Panc1 (cell line): Measurements from ENCODE around the gene UBASH3B. TPM values are rescaled to one million over a fixed set of nuclear protein-coding genes. Genes with fewer than 3 reads are reported as not detected.

ENCODE experiments used
- ATAC-seq: fragments of 200-7000 bp; cut with Tn5 transposase; 2 replicates; pipeline ENCODE4 v1.9.1; 2020; ENCODE audit warnings: mild to moderate bottlenecking, moderate library complexity
- BruUV-seq: library from RNA; stranded (reverse); fragments of 400-500 nt; replicated peaks from 2 replicates; lab custom pipeline; 2021; lab: Mats Ljungman, UMichigan
- CTCF ChIA-PET: fragments of 300-600 bp; sonication (Branson Sonifier 250); formaldehyde crosslinking; loops from one replicate; lab custom pipeline; 2022; ENCODE audit warnings: antibody characterized with exemption; lab: Charles Lee
- POLR2A ChIA-PET: fragments of 300-600 bp; sonication (Branson Sonifier 250); formaldehyde crosslinking; loops from one replicate; lab custom pipeline; 2022; ENCODE audit warnings: antibody characterized with exemption; lab: Charles Lee
- DNase-seq: peaks from one replicate; pipeline ENCODE4 v3.0.0-alpha.2; 2010; ENCODE audit warnings: low read depth, low spot score
- H3K27ac ChIP-seq: 2 replicates; pipeline ENCODE4 v1.5.1; 2011; ENCODE audit warnings: mild to moderate bottlenecking, low read length, inconsistent platforms
- H3K27me3 ChIP-seq: fragments of 200-500 bp; sonication (Bioruptor generic); 2 replicates; pipeline ENCODE4 v1.6.0; 2014; ENCODE audit warnings: low read length, inconsistent platforms; ENCODE audit not compliant: control insufficient read depth, insufficient read depth
- H3K36me3 ChIP-seq: fragments of 200-500 bp; sonication (Bioruptor generic); 2 replicates; pipeline ENCODE4 v1.5.1; 2014; ENCODE audit warnings: inconsistent platforms, mild to moderate bottlenecking, low read length, moderate library complexity; ENCODE audit not compliant: control insufficient read depth, insufficient read depth
- H3K4me1 ChIP-seq: 2 replicates; pipeline ENCODE4 v1.5.1; 2011; ENCODE audit warnings: inconsistent platforms, mild to moderate bottlenecking, low read length, moderate library complexity; ENCODE audit not compliant: control insufficient read depth, insufficient read depth
- H3K4me3 ChIP-seq, 2 experiments: 2 replicates each; pipeline ENCODE4 v1.5.1; 2011 to 2012; ENCODE audit warnings: low read depth in 2 of 2, low read length in 2 of 2, mild to moderate bottlenecking in 2 of 2, inconsistent platforms in 1 of 2, moderate library complexity in 1 of 2
- H3K9me3 ChIP-seq: fragments of 200-500 bp; sonication (Bioruptor generic); 2 replicates; pipeline ENCODE4 v1.5.1; 2014; ENCODE audit warnings: low read depth, mild to moderate bottlenecking, inconsistent platforms, low read length, moderate library complexity; ENCODE audit not compliant: control insufficient read depth, insufficient read depth
- CTCF ChIP-seq: fragments of 450-650 bp; IDR thresholded peaks from 2 replicates; pipeline ENCODE4 v1.5.1; 2017; ENCODE audit warnings: mild to moderate bottlenecking
- POLR2AphosphoS5 ChIP-seq: IDR thresholded peaks from 2 replicates; pipeline ENCODE4 v1.6.1; 2012; ENCODE audit warnings: mild to moderate bottlenecking, low read depth, low read length, moderate library complexity
- SIN3A ChIP-seq: IDR thresholded peaks from 2 replicates; pipeline ENCODE4 v1.6.1; 2012; ENCODE audit warnings: low read depth, mild to moderate bottlenecking, low read length, moderate library complexity, borderline replicate concordance; ENCODE audit not compliant: insufficient read depth
- TCF7L2 ChIP-seq: IDR thresholded peaks from 2 replicates; pipeline ENCODE4 v1.6.1; 2011; ENCODE audit warnings: mild to moderate bottlenecking, low read depth, low read length, inconsistent platforms
- in situ Hi-C: cut with HindIII; loops from 2 replicates; pipeline ENCODE4 v1.10.0; 2016; ENCODE audit warnings: low sequenced_read_pairs, low pct_unique_long_range_greater_than_20kb
- intact Hi-C: fragments of 100-400 bp; cut with micrococcal nuclease; formaldehyde crosslinking; loops from one replicate; pipeline ENCODE4 v1.10.0; 2022; ENCODE audit not compliant: unreplicated experiment
- total RNA-seq: library from RNA; stranded (reverse); gene quantifications from one replicate; pipeline ENCODE4 v1.2.1, GENCODE V29; 2021; ENCODE audit not compliant: unreplicated experiment
- TF ChIP-seq, protein P1 (sequence below), 2 experiments: IDR thresholded peaks; 2 replicates each; pipeline ENCODE4 v1.6.1; 2011 to 2012; ENCODE audit warnings: low read depth in 2 of 2, control low read depth in 1 of 2, low read length in 1 of 2, mild to moderate bottlenecking in 1 of 2, moderate library complexity in 1 of 2; ENCODE audit not compliant: insufficient read depth in 1 of 2

The UBASH3B gene
- total RNA-seq, 1 experiment from 2014 or later = 55.1 TPM

GRCh38 chr11:122795307-122795706 lies 139.8 kb downstream of the UBASH3B start:
- ChIA-PET POLR2A (interaction anchor here (0.6 kb wide), 2 partner anchors 57 to 69 kb away, joined by 5 to 7 read pairs; no protein-coding TSS in a partner anchor), CTCF (interaction anchor here (2.2 kb wide), 1 partner anchor 58 kb away, joined by 12 read pairs; no protein-coding TSS in a partner anchor)
- ATAC-seq = no peak
- no TSS peak for BruUV-seq
- Histone ChIP-seq H3K4me1 (no peaks in the 10 kb centered on the region), H3K27ac (no peak overlapping the region), H3K9me3 (no peaks in the 10 kb centered on the region), H3K36me3 (peaks cover 3% of the 10 kb centered on the region), H3K27me3 (no peaks in the 10 kb centered on the region), H3K4me3 (no peak overlapping the region)
- TF ChIP-seq SIN3A = no peak
- TF ChIP-seq CTCF = no peak
- TF ChIP-seq, protein P1, sequence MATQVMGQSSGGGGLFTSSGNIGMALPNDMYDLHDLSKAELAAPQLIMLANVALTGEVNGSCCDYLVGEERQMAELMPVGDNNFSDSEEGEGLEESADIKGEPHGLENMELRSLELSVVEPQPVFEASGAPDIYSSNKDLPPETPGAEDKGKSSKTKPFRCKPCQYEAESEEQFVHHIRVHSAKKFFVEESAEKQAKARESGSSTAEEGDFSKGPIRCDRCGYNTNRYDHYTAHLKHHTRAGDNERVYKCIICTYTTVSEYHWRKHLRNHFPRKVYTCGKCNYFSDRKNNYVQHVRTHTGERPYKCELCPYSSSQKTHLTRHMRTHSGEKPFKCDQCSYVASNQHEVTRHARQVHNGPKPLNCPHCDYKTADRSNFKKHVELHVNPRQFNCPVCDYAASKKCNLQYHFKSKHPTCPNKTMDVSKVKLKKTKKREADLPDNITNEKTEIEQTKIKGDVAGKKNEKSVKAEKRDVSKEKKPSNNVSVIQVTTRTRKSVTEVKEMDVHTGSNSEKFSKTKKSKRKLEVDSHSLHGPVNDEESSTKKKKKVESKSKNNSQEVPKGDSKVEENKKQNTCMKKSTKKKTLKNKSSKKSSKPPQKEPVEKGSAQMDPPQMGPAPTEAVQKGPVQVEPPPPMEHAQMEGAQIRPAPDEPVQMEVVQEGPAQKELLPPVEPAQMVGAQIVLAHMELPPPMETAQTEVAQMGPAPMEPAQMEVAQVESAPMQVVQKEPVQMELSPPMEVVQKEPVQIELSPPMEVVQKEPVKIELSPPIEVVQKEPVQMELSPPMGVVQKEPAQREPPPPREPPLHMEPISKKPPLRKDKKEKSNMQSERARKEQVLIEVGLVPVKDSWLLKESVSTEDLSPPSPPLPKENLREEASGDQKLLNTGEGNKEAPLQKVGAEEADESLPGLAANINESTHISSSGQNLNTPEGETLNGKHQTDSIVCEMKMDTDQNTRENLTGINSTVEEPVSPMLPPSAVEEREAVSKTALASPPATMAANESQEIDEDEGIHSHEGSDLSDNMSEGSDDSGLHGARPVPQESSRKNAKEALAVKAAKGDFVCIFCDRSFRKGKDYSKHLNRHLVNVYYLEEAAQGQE (IDR thresholded peaks at IDR 0.05; ENCODE audit: insufficient read depth in 1 of 2, low read depth in 2 of 2, low read length in 1 of 2) = no peak
- no peak for TF ChIP-seq POLR2AphosphoS5
- TF ChIP-seq TCF7L2 = no peak
- intact Hi-C loops = no loop called here
- in situ Hi-C loops = no loop called here
- DNase-seq = no peak

- BruUV-seq = no TSS peak
- in situ Hi-C loops = no loop called here
- H3K27ac ChIP-seq = no peak overlapping the region
- H3K27me3 ChIP-seq = no peaks in the 10 kb centered on the region
- no peaks in the 10 kb centered on the region for H3K4me1 ChIP-seq
- ChIA-PET CTCF (interaction anchor here (0.5 to 2.2 kb wide), 3 partner anchors 57 to 202 kb away, joined by 4 to 12 read pairs (median 6); no protein-coding TSS in a partner anchor), POLR2A (interaction anchor here (0.6 kb wide), 1 partner anchor 68 kb away, joined by 5 read pairs; no protein-coding TSS in a partner anchor)
- DNase-seq (peak; percentile 52), ATAC-seq (0 out of 2 replicates have a peak, but pooled peaks have one; percentile 53)
- H3K9me3 ChIP-seq = no peaks in the 10 kb centered on the region
- TF ChIP-seq POLR2AphosphoS5 (no peak), SIN3A (no peak), CTCF (peak; percentile 91)
- TF ChIP-seq, protein P1 (IDR thresholded peaks at IDR 0.05; ENCODE audit: insufficient read depth in 1 of 2, low read depth in 2 of 2, low read length in 1 of 2) = no peak
- H3K4me3 ChIP-seq = no peak overlapping the region
- intact Hi-C loops = no loop called here
- peaks cover 3% of the 10 kb centered on the region; the same call in 1 of the 2 replicates for H3K36me3 ChIP-seq
Observed at GRCh38 chr11:122796128-122796717, 140.7 kb downstream of the UBASH3B start.
